Astrocyte (in vitro differentiated cells and primary cell): ENCODE data around the gene GET4. TPM values are rescaled to one million over a fixed set of nuclear protein-coding genes. Genes with fewer than 3 reads are reported as not detected.

Source experiments
- DNase-seq: peaks from one replicate; pipeline ENCODE4 v3.0.0-alpha.2; 2010; ENCODE audit warnings: low read depth
- FAIRE-seq: peaks from 2 replicates; lab custom pipeline; 2011; peaks lifted over from hg19 to GRCh38; lab: Jason Lieb, UNC
- H2AFZ ChIP-seq: 2 replicates; pipeline ENCODE4 v1.6.0; 2012; ENCODE audit warnings: low read depth, low read length, inconsistent platforms
- H3K27ac ChIP-seq: 2 replicates; pipeline ENCODE4 v1.5.1; 2011; ENCODE audit warnings: low read depth, low read length, inconsistent platforms
- H3K27me3 ChIP-seq: 2 replicates; pipeline ENCODE4 v1.6.0; 2011; ENCODE audit warnings: low read length, inconsistent platforms; ENCODE audit not compliant: insufficient read depth
- H3K36me3 ChIP-seq: 2 replicates; pipeline ENCODE4 v1.5.1; 2011; ENCODE audit warnings: low read length, inconsistent platforms; ENCODE audit not compliant: insufficient read depth
- H3K4me1 ChIP-seq: 2 replicates; pipeline ENCODE4 v1.5.1; 2011; ENCODE audit warnings: low read length, inconsistent platforms; ENCODE audit not compliant: insufficient read depth
- H3K4me2 ChIP-seq: 2 replicates; pipeline ENCODE4 v1.6.0; 2012; ENCODE audit warnings: low read length, inconsistent platforms
- H3K4me3 ChIP-seq: 2 replicates; pipeline ENCODE4 v1.5.1; 2011; ENCODE audit warnings: low read depth, mild to moderate bottlenecking, low read length, inconsistent platforms; ENCODE audit not compliant: insufficient read depth
- H3K79me2 ChIP-seq: 2 replicates; pipeline ENCODE4 v1.6.0; 2012; ENCODE audit warnings: mild to moderate bottlenecking, low read length, inconsistent platforms; ENCODE audit not compliant: insufficient read depth
- H3K9ac ChIP-seq: 2 replicates; pipeline ENCODE4 v1.6.0; 2012; ENCODE audit warnings: mild to moderate bottlenecking, low read length, inconsistent platforms
- H3K9me3 ChIP-seq: 2 replicates; pipeline ENCODE4 v1.5.1; 2012; ENCODE audit warnings: low read depth, mild to moderate bottlenecking, low read length, inconsistent platforms; ENCODE audit not compliant: insufficient read depth
- H4K20me1 ChIP-seq: 2 replicates; pipeline ENCODE4 v1.6.0; 2012; ENCODE audit warnings: low read length, inconsistent platforms; ENCODE audit not compliant: insufficient read depth
- H3K27ac Mint-ChIP-seq: one replicate; pipeline ENCODE4 v1.8.0; 2021; ENCODE audit warnings: mild to moderate bottlenecking, mixed read lengths; ENCODE audit not compliant: unreplicated experiment
- H3K27me3 Mint-ChIP-seq: one replicate; pipeline ENCODE4 v1.8.0; 2021; ENCODE audit warnings: low read depth, mixed read lengths; ENCODE audit not compliant: unreplicated experiment
- H3K36me3 Mint-ChIP-seq: one replicate; pipeline ENCODE4 v1.8.0; 2021; ENCODE audit warnings: low read depth, mixed read lengths; ENCODE audit not compliant: unreplicated experiment
- H3K4me1 Mint-ChIP-seq: one replicate; pipeline ENCODE4 v1.8.0; 2021; ENCODE audit warnings: low read depth, mixed read lengths; ENCODE audit not compliant: unreplicated experiment
- H3K4me3 Mint-ChIP-seq: one replicate; pipeline ENCODE4 v1.8.0; 2021; ENCODE audit warnings: mild to moderate bottlenecking, moderate library complexity, mixed read lengths; ENCODE audit not compliant: unreplicated experiment
- H3K9me3 Mint-ChIP-seq: one replicate; pipeline ENCODE4 v1.8.0; 2021; ENCODE audit warnings: mild to moderate bottlenecking, mixed read lengths; ENCODE audit not compliant: unreplicated experiment
- EZH2 ChIP-seq: IDR thresholded peaks from 2 replicates; pipeline ENCODE4 v1.6.1; 2012; ENCODE audit warnings: mild to moderate bottlenecking, low read length, inconsistent platforms; ENCODE audit not compliant: insufficient read depth
- total RNA-seq: library from RNA; stranded (reverse); gene quantifications from 2 replicates; pipeline ENCODE4 v1.2.1, GENCODE V29; 2021
- TF ChIP-seq, protein P1 (sequence below): IDR thresholded peaks from 2 replicates; pipeline ENCODE4 v1.5.1; 2011; ENCODE audit warnings: low read depth, mild to moderate bottlenecking, inconsistent platforms, low read length, moderate library complexity; ENCODE audit not compliant: insufficient read depth

The GET4 gene
- total RNA-seq, 1 donor from 2014 or later = 43.0 TPM

DNA sequence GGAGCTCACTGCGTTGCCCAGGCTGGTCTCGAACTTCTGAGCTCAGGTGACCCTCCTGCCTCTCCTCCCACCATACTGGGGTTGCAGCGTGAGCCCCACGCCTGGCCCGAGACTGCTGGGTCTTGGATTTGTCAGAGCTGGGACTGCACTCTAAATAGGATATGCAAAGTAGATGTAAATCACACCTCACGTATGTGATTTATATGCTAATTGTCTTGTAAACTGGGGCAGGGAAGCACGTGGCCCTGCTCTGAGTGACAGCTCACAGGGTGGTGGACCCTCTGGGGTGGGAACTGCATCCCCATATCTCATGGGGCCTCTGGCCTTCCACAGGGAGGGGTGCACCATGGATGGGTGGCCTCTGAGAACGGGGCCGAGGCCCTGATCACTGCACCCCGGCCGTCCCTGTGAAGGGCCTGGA is 34.1 kb downstream of the GET4 start:
- Histone ChIP-seq H3K4me1 (no peaks in the 10 kb centered on the region), H3K4me2 (no peak overlapping the region), H3K36me3 (no peaks in the 10 kb centered on the region), H3K27me3 (no peaks in the 10 kb centered on the region), H3K9me3 (no peaks in the 10 kb centered on the region), H3K79me2 (no peaks in the 10 kb centered on the region), H3K27ac (no peak overlapping the region), H3K9ac (no peak overlapping the region), H4K20me1 (no peaks in the 10 kb centered on the region), H3K4me3 (no peak overlapping the region), H2AFZ (no peak overlapping the region)
- Mint-ChIP-seq H3K27ac (no peak overlapping the region), H3K4me3 (no peak overlapping the region), H3K27me3 (peaks cover 8% of the 10 kb centered on the region), H3K4me1 (no peaks in the 10 kb centered on the region), H3K36me3 (no peaks in the 10 kb centered on the region), H3K9me3 (peaks cover 1% of the 10 kb centered on the region)
- no peak for TF ChIP-seq EZH2
- TF ChIP-seq, protein P1, sequence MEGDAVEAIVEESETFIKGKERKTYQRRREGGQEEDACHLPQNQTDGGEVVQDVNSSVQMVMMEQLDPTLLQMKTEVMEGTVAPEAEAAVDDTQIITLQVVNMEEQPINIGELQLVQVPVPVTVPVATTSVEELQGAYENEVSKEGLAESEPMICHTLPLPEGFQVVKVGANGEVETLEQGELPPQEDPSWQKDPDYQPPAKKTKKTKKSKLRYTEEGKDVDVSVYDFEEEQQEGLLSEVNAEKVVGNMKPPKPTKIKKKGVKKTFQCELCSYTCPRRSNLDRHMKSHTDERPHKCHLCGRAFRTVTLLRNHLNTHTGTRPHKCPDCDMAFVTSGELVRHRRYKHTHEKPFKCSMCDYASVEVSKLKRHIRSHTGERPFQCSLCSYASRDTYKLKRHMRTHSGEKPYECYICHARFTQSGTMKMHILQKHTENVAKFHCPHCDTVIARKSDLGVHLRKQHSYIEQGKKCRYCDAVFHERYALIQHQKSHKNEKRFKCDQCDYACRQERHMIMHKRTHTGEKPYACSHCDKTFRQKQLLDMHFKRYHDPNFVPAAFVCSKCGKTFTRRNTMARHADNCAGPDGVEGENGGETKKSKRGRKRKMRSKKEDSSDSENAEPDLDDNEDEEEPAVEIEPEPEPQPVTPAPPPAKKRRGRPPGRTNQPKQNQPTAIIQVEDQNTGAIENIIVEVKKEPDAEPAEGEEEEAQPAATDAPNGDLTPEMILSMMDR = no peak
- DNase-seq (no peak), FAIRE-seq (no peak)

- no peaks in the 10 kb centered on the region for H3K79me2 ChIP-seq
- TF ChIP-seq, protein P1 = no peak
- TF ChIP-seq EZH2 = no peak
- Mint-ChIP-seq H3K27me3 (peaks cover 14% of the 10 kb centered on the region), H3K9me3 (peaks cover 1% of the 10 kb centered on the region), H3K36me3 (no peaks in the 10 kb centered on the region), H3K4me3 (no peak overlapping the region), H3K27ac (no peak overlapping the region), H3K4me1 (peaks cover 2% of the 10 kb centered on the region)
- no peak overlapping the region for H2AFZ ChIP-seq
- H3K4me1 ChIP-seq = no peaks in the 10 kb centered on the region
- peaks cover 1% of the 10 kb centered on the region for H3K27me3 ChIP-seq
- no peaks in the 10 kb centered on the region for H4K20me1 ChIP-seq
- H3K4me3 ChIP-seq = no peak overlapping the region
- no peak overlapping the region for H3K4me2 ChIP-seq
- DNase-seq (no peak), FAIRE-seq (no peak)
- no peaks in the 10 kb centered on the region for H3K36me3 ChIP-seq
- H3K9ac ChIP-seq = no peak overlapping the region
- H3K27ac ChIP-seq = no peak overlapping the region
- no peaks in the 10 kb centered on the region for H3K9me3 ChIP-seq
Observed at GRCh38 chr7:910931-911431, 34.6 kb downstream of the GET4 start.

DNA sequence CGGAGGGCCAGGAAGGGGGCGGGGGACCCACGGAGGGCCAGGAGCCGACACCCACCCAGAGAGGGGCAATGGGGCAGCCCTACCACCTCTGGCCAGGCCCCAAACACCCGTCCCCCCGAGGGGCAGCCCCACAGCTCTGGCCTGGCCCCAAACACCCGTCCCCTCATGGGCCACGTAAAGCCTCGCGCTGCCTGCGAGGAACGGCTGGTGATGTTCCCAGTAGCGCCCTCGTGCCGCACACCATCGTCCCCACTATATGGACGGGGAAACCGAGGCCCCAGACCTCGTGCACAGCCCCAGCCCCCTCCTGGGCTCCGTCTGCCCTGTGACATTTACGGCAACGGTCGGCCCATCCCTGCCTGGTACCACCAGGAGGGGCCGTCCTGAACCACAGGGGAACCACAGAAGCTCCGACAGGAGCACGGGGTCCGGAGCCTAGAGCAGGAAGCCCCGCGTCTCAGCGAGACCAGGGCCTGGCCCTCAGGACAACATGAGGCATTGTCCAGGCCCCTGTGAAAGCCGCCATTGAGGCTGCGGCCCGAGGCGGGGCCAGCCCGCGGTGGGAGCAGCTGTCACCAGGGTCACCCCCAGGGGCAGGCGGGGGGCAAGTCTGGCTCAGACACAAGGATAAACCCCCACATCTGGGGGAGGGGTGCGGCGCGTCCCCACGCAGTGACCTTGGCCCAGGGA is 35.6 kb downstream of the GET4 start:
- Histone ChIP-seq H3K27me3 (peaks cover 4% of the 10 kb centered on the region), H2AFZ (no peak overlapping the region), H3K27ac (no peak overlapping the region), H4K20me1 (no peaks in the 10 kb centered on the region), H3K9ac (no peak overlapping the region), H3K4me1 (peaks cover 3% of the 10 kb centered on the region), H3K9me3 (no peaks in the 10 kb centered on the region), H3K4me3 (no peak overlapping the region), H3K4me2 (no peak overlapping the region), H3K36me3 (no peaks in the 10 kb centered on the region), H3K79me2 (no peaks in the 10 kb centered on the region)
- Mint-ChIP-seq H3K4me1 (peaks cover 7% of the 10 kb centered on the region), H3K27ac (no peak overlapping the region), H3K36me3 (no peaks in the 10 kb centered on the region), H3K9me3 (peaks cover 1% of the 10 kb centered on the region), H3K4me3 (no peak overlapping the region), H3K27me3 (peaks cover 19% of the 10 kb centered on the region)
- TF ChIP-seq EZH2 = no peak
- TF ChIP-seq, protein P1 = no peak
- DNase-seq (no peak), FAIRE-seq (no peak)
